NCI-H2029 (cell line): Measurements from ENCODE around the gene CLMN.

Experiments used
- DNase-seq: peaks from one replicate; lab custom pipeline; 2025; lab: John Stamatoyannopoulos, UW

Gene CLMN

GRCh38 chr14:95137804-95138167 is 181.9 kb downstream of the CLMN start:
- DNase-seq = no peak

- no peak for DNase-seq
Observed at GRCh38 chr14:95137164-95137803, 182.4 kb downstream of the CLMN start.

- DNase-seq = no peak
Observed at GRCh38 chr14:95136631-95137030, 183.1 kb downstream of the CLMN start.

- no peak for DNase-seq
Observed at GRCh38 chr14:95134304-95134933, 185.3 kb downstream of the CLMN start.

- no peak for DNase-seq
Observed at GRCh38 chr14:95133282-95133681, 186.4 kb downstream of the CLMN start.

- no peak for DNase-seq
Observed at GRCh38 chr14:95132760-95133159, 186.9 kb downstream of the CLMN start.
